ENCODE data around the gene SSX2IP.

- TF ChIP-seq ZNF274 (IDR thresholded peaks at IDR 0.05; ENCODE audit: low read depth, low read length) (no peak), YY1 (IDR thresholded peaks at IDR 0.05; ENCODE audit: insufficient read depth, insufficient read length) (no peak), SUZ12 (IDR thresholded peaks at IDR 0.05; ENCODE audit: extremely low read depth, insufficient read depth, insufficient read length) (no peak)
Measured at GRCh38 chr1:84712276-84712874, 22.1 kb upstream of the SSX2IP start.
